Epithelial cell of proximal tubule (primary cell): Measurements from ENCODE around the gene WRNIP1. TPM values are rescaled to one million over a fixed set of nuclear protein-coding genes. Genes with fewer than 3 reads are reported as not detected.

Source experiments
- DNase-seq: peaks from one replicate; pipeline ENCODE4 v3.0.0-alpha.2; 2011; ENCODE audit warnings: low read depth
- H3K4me3 ChIP-seq: 2 replicates; pipeline ENCODE4 v1.5.1; 2011; ENCODE audit warnings: low read depth, mild to moderate bottlenecking, low read length
- CTCF ChIP-seq: conservative IDR thresholded peaks from 2 replicates; pipeline ENCODE4 v1.5.1; 2012; ENCODE audit warnings: low read depth, mild to moderate bottlenecking, low read length
- total RNA-seq: library from RNA; depleted of rRNA; stranded (reverse); fragments of >200 nt; gene quantifications from 2 replicates; pipeline ENCODE4 v1.2.3, GENCODE V29; 2015

Gene WRNIP1
- total RNA-seq, 1 donor from 2014 or later = 71.4 TPM

- TF ChIP-seq CTCF = no peak
- H3K4me3 ChIP-seq = no peak overlapping the region
- no peak for DNase-seq
Observed at GRCh38 chr6:2782825-2783187, 17.6 kb downstream of the WRNIP1 start.

DNA sequence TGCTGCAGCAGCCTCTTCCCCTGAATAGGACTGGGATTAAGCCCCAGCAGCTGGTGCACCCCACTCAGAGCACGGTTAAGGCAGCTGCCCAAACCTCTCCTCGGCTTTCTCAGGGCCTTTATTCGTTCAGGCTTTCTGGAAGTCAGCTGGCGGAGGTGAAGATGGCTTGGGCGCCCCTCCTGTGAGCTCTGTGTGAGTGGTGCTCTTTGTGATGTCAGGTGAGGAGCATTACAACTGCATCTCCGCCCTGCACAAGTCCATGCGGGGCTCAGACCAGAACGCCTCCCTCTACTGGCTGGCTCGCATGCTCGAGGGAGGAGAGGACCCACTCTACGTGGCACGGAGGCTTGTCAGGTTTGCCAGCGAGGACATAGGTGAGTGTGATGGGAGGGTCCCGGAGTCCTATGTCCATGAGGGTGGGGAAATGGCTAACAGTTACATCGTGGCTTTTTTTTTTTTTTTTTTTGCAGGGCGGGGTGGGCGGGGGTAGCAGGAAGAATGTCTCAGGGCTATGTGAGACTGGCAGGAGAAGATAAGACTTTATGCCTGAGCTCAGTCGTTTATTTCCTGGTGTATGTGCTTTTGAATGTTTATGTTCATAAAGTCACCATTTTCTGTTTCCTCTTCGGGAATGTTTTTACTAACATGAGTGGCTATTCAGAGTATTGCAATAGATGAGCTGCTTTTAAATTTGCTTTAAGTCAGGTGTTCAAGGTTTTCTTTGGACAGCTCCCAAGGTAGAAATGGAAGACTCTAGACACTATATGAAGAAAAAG is 18.2 kb downstream of the WRNIP1 start:
- H3K4me3 ChIP-seq = no peak overlapping the region
- no peak for TF ChIP-seq CTCF
- DNase-seq = no peak

GRCh38 chr6:2784061-2784460 is 18.9 kb downstream of the WRNIP1 start:
- no peak for TF ChIP-seq CTCF
- no peak for DNase-seq
- no peak overlapping the region for H3K4me3 ChIP-seq

DNA sequence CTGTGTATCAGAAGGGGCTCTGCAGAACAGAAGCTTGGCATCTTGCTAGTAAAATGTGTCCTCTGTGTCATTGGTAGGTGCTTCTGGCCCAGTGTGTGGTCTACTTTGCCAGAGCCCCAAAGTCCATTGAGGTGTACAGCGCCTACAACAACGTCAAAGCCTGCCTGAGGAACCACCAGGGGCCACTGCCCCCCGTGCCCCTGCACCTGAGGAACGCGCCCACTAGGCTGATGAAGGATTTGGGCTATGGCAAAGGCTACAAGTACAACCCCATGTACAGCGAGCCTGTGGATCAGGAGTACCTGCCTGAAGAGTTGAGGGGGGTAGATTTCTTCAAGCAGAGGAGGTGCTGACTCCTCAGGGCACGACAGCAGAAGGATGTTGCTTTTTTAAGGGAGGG is 19.7 kb downstream of the WRNIP1 start:
- no peak overlapping the region for H3K4me3 ChIP-seq
- no peak for DNase-seq
- TF ChIP-seq CTCF = no peak

DNA sequence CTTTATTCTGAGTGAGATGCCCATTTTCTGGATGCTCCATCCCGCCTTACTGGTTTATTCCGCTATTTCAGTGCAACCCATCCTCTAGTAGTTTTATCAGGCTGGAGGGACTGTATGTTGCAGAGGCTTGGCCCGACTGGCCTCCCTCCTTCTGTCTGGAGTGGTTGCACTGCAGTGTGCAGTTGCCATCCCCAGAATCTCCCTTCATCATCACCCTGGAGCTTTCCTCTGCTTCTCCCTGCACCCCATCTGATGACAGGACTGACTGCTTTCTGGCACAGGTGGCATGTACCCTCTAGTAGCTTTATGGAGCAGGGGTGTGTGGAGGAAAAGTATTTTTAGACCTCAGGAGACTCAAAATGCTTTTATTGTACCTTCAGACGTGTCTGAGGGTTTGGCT is 21.1 kb downstream of the WRNIP1 start:
- no peak for TF ChIP-seq CTCF
- no peak for DNase-seq
- H3K4me3 ChIP-seq = no peak overlapping the region

GRCh38 chr6:2790588-2791449 is 25.6 kb downstream of the WRNIP1 start:
- no peak overlapping the region for H3K4me3 ChIP-seq
- peak; percentile 52 for DNase-seq
- peak; percentile 85 for TF ChIP-seq CTCF
